ENCODE results near the gene BDNF. TPM values are rescaled to one million over a fixed set of nuclear protein-coding genes. Genes with fewer than 3 reads are reported as not detected.

Gene BDNF
- total and polyA plus RNA-seq, 12 donors, result 0.16 to 19.1 (median 2.5) TPM

GRCh38 chr11:27705873-27706820 lies 5.9 kb upstream of the BDNF start:
- 21 to 23% methylated on average over 5 of the region's 5 CpGs for WGBS, 2 donors
- Histone ChIP-seq H3K27me3 (peaks cover 0 to 46% (median 24%) of the 10 kb centered on the region in 7 donors), H3K27ac (no peak overlapping the region), H3K36me3 (no peaks in the 10 kb centered on the region), H3K9me3 (no peaks in the 10 kb centered on the region), H3K4me1 (peaks cover 0 to 9% (median 7%) of the 10 kb centered on the region in 9 donors), H3K4me3 (no peak overlapping the region)
- peak; percentile 31 to 72 (median 60) for TF ChIP-seq CTCF (IDR thresholded peaks at IDR 0.05)
- no peak for DNase-seq
- intact Hi-C loops (cut with DNase I), result loop anchor here in 5 of 10 donors (10.0 kb wide), 4 partner anchors 399 to 999 kb away; partner anchors contain the start of genes KIF18A (in 1 of the 5) and METTL15 (in 1 of the 5)
- ATAC-seq, result no peak

GRCh38 chr11:27703481-27703880 lies 3.2 kb upstream of the BDNF start:
- Histone ChIP-seq H3K36me3 (no peaks in the 10 kb centered on the region), H3K4me3 (no peak overlapping the region), H3K9me3 (no peaks in the 10 kb centered on the region), H3K4me1 (peaks cover 0 to 30% (median 21%) of the 10 kb centered on the region in 9 donors), H3K27ac (no peak overlapping the region), H3K27me3 (peaks cover 0 to 72% (median 39%) of the 10 kb centered on the region in 7 donors)
- WGBS, 2 donors, result 49 to 63% methylated on average over 3 of the region's 3 CpGs
- ATAC-seq, result no peak
- intact Hi-C loops (cut with DNase I), result loop anchor here in 7 of 10 donors (5.0 to 10.0 kb wide), 6 partner anchors 401 to 1001 kb away; partner anchors contain the start of genes KIF18A (in 2 of the 7) and METTL15 (in 2 of the 7)
- no peak for DNase-seq
- TF ChIP-seq CTCF (IDR thresholded peaks at IDR 0.05), result no peak

DNA sequence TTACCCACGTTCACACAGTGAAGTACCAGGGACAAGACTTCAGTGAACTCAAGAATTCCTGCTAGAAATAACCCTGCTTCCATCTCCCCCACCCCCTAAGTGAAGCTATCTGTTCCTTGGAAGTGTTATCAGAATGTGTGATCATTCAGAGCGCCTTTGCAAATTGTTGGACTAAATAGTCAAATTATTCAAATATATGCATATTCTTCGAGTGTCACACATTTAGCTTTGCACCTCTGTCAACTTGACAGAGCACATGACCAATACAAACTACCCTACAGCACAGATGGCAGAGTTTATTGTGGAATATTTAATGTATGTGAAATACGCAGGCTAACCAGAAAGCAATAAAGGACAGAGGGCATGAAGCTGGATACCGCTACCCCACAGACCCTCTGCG lies 2.6 kb upstream of the BDNF start:
- TF ChIP-seq CTCF (IDR thresholded peaks at IDR 0.05), result no peak
- H3K27me3 ChIP-seq, result peaks cover under 1 to 79% (median 46%) of the 10 kb centered on the region in 7 donors
- intact Hi-C loops (cut with DNase I), result loop anchor here in 7 of 10 donors (5.0 to 10.0 kb wide), 6 partner anchors 402 to 1002 kb away; partner anchors contain the start of genes KIF18A (in 2 of the 7) and METTL15 (in 2 of the 7)
- no peaks in the 10 kb centered on the region for H3K9me3 ChIP-seq
- 40% methylated on average over 6 of the region's 6 CpGs for WGBS, 2 donors
- DNase-seq (no peak), ATAC-seq (no peak)
- H3K36me3 ChIP-seq, result no peaks in the 10 kb centered on the region
- H3K27ac ChIP-seq, result no peak overlapping the region
- peaks cover 0 to 32% (median 21%) of the 10 kb centered on the region in 9 donors for H3K4me1 ChIP-seq
- H3K4me3 ChIP-seq, result no peak overlapping the region

DNA sequence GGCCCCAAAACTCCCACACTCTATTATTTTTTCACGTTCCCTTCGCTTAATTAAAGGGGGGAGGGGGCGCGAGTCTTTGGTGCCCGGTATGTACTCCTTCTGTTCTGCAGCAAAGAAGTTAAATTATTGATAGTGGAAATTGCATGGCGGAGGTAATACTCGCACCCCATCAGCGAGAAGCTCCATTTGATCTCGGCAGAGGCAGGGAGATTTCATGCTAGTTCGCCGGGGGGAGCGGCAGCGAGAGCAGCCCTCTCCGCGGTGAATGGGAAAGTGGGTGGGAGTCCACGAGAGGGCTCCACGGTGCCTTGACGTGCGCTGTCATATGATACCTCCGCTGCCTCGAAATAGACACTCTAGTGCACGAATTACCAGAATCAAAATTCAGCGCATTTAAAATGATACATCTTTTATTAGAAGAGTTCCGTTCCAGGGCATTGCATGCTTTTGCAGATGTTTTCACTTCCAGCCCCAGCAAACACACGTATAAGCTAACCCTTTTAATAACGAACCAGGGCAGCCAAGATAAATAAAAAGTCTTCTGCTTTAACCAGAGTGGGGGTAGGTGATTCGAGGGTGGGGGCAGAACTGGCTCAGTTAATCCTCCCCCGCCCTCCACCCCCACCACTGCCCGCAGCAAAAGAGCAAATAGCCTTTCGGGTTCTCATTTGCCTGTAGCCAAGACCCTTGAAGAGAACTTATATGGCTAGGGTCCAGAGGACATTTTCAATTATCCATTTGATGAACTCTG lies 1.3 kb upstream of the BDNF start:
- DNase-seq (peak; percentile 29 to 32), ATAC-seq (peak in 6 of 8 donors; percentile 58 to 80 (median 64))
- WGBS, 2 donors, result 1% methylated on average over 30 of the region's 30 CpGs
- peak overlapping the region in 2 of 10 donors; percentile 75 to 87 for H3K27ac ChIP-seq
- intact Hi-C loops (cut with DNase I), result loop anchor here in 7 of 10 donors (5.0 to 10.0 kb wide), 6 partner anchors 403 to 1003 kb away; partner anchors contain the start of genes KIF18A (in 2 of the 7) and METTL15 (in 2 of the 7)
- H3K27me3 ChIP-seq, result peaks cover 3 to 92% (median 54%) of the 10 kb centered on the region in 7 donors
- no peaks in the 10 kb centered on the region for H3K9me3 ChIP-seq
- H3K36me3 ChIP-seq, result no peaks in the 10 kb centered on the region
- peak in 6 of 9 donors; percentile 23 to 46 (median 36) for TF ChIP-seq CTCF (IDR thresholded peaks at IDR 0.05)
- H3K4me1 ChIP-seq, result peaks cover 0 to 32% (median 21%) of the 10 kb centered on the region in 9 donors
- peak overlapping the region; percentile 19 to 68 (median 61) for H3K4me3 ChIP-seq
